Measurements from ENCODE around the gene SPECC1L. TPM values are rescaled to one million over a fixed set of nuclear protein-coding genes. Genes with fewer than 3 reads are reported as not detected.
"Not testable (repeated sequence)": the region's sequence is repeated elsewhere in the genome, so short reads cannot be mapped to it uniquely, and the experiment has no call there.

SPECC1L gene
- total RNA-seq, 1 donor from 2014 or later: 46.2 TPM

DNA sequence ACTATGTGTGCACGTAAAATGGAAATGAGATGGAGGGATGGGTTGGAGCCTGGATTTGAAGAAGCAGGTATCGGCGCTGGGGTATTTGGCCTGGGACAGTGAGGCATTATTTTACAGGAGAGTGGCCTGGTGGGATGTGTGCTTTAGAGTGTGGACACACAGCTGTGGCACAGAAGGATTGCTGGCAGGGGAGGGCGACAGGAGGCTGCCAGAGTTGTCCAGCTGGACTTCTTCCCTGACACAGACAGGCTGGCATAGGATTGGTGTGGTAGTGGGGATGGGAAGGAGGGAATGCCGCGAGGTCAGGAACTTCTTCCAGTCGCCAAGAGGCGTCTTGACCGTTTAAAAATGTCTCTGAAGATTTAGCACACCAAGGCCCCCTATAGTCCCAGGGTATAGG lies 16.6 kb downstream of the SPECC1L start:
- DNase-seq (ENCODE audit: low read depth): not testable (repeated sequence)

DNA sequence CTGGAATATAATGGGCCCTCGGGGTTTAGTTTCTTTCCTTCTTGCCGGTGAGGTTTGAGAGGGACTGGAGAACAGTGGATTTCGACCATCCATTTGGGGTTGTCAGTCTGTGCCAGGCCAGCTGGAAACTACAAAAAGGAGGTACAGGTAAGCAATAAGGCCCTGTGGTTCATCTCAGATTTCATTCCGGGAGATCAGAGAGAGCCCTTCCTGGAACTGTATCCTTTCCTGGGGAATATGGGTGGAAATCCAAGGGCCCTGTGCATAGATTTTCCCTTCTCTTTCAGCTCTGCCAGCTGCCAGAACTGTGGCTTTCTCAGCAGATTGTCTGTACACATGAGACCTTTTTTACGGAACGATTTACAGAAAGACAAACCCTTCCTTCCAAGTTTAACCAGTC lies 17.2 kb downstream of the SPECC1L start:
- DNase-seq (ENCODE audit: low read depth): not testable (repeated sequence)

DNA sequence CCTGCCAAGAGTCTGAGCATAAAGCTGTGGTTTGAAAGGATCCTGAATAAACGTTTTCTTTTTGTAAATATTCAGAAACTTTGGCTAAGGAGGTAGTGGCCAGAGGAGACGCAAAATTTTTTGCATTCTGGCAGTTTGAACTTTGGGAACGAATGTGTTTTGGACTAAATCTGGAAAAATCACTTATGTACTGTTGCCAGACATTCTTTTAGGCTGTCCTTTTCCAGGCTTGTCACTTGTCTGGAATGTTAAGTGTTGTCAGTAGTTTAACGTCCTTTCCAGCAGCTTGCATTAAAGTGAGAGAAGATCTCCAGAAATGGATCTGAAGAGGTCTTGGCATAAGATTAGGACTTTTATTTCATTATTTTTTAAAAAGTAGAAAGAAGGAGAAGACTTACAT lies 18.5 kb downstream of the SPECC1L start:
- DNase-seq (ENCODE audit: low read depth): peak; percentile 60

DNA sequence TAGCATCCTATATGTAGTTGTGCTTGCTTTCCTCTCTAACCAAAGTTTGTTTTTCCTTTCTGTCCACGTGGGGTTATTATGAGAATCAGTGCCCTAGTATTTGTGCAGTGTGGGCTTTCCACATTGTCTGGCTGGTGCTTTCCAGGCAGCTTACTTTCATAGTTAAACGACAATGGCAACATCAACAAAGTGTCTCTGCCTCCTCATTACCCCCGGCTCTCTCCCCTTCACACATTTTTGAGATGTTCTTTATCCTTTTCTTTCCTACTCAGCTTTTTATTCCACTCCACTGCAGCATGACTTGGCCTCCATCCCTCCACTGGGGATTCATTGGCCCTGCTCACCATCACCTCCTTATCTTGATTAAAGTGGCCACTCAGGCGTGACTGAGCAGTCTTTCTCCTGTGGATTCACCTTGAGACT lies 19.1 kb downstream of the SPECC1L start:
- DNase-seq (ENCODE audit: low read depth): no peak

DNA sequence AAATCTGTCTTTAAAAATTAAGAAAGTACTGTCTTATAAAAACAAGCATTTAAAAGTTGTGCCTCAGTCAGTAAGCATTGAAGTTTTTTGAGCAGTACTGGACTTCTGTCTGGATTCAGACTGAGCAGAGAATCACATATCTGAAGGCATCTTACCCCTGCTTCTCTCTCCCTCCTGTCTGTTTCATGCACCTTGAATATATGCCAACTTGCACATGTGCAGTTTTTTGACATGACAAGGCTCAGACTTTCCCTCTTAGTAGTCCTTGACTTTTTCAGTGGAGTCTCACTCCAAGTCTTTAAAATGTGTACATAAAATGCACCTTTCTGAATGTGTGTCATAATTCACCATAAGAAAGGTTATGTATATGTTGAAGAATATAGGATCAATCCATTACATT lies 19.8 kb downstream of the SPECC1L start:
- DNase-seq (ENCODE audit: low read depth): no peak

DNA sequence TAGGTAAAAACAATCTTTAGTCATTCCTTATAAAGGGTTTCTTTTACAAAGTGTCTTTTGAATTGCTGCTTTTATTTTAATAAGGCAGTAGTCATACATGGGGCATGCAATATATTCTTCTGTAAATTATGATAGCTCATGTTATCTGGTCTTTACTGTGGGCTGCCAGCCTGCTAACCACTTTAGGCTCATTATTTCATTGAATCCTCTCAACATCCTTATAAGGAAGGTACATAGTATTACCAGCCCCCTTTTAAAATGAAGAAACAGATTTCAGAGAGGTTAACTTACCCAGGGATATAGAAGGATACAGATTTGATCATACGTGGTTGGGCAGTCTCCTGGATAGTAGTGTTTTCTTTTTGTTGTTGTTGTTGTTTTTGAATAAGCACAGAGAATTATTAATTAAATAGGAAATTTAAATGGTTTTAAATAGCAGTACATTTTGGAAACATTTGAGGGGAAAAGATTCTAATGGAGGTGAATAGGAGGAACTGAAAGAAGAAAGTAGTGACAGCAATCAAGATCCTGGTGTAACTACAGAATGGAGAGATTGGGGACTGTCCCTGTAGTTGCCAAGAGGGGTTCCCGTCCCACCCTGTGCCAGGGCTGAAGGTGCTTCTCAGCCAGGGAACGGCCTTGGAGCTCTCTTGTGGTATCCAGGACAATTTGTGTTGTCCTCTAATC lies 21.0 kb downstream of the SPECC1L start:
- DNase-seq (ENCODE audit: low read depth): no peak

DNA sequence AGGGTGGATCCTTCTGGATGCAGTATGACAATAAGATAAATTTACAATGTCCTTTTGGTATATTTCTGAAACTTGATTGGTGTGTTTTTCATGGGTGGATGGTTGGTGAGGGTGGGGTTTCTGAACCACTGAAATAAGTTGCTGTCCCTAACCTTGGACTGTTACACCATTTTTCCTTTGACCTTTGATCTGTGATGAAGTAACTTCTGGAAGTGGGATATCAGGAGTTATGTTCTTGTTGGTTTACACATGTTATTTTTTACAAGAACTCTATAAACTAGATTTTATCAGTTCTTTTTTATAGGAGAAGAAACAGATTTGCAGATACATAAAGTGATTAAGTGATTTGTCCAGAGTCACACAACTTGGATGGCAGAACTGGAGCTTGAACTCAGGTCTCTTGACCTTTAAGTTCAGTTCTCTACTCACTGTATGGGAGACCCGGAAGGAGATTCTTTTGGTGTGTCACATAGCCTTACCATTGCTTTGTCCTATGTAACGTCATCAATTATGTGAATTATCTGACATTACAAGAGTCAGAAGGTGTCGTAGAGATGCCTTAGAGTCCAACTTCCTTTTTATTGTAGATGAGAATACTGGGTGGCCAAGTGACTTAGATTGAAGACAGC lies 21.7 kb downstream of the SPECC1L start:
- DNase-seq (ENCODE audit: low read depth): not testable (repeated sequence)

DNA sequence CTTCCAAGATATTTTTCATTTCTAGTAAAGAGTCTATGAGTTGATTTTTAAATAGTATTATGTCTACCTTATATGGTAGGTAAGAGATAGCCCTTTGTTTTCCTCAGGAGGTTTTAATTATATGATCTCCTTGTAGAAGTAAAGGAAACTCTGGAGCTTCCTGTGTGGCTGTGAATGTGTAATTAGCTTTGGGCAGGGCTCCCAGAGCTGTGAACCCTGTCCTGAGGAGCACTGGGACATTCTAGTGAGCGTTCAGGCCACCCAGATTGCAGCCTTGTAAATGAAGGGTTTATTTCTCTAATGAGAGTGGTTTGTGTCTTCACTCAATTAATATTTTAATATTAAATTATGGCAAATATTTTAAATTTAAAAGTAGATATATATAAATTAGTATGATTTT lies 24.3 kb downstream of the SPECC1L start:
- DNase-seq (ENCODE audit: low read depth): not testable (repeated sequence)

DNA sequence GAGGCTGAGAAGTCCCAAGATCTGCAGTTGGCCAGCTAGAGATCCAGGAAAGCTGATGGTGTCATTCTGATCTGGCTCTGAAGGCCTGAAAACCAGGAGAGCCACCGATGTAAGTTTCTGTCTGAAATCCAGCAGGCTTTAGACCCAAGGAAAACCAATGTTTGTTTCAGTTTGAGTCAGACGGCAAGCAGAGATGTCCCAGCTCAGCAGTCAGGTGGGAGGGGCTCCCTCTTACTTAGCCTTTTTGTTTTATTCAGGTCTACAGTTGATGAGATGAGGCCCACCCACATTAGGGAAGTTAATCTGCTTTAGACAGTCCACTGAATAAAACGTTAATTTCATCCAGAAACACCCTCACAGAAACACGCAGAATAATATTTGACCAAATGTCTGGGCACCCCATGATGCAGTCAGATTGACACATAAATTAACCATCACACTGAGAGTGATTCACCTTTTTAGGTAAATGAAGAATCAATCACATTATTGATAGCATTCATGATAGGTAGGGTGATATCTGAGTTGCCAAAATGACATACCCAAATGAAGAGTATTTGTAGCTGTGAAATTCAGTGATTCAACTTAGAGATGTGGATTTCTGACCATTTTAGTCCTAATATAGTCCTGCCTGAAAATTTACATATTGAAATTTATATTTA lies 28.0 kb downstream of the SPECC1L start:
- DNase-seq (ENCODE audit: low read depth): not testable (repeated sequence)

DNA sequence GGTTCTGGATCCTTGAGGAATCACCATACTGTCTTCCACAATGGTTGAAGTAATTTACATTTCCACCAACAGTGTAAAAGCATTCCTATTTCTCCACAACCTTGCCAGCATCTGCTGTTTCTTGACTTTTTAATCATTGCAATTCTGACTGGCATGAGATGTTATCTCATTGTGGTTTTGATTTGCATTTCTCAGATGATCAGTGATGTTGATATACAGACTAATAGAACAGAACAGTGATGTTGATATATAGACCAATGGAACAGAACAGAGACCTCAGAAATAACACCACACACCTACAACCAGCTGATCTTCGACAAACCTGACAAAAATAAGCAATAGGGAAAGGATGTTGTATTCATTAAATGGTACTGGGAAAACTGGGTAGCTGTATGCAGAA lies 29.9 kb downstream of the SPECC1L start:
- DNase-seq (ENCODE audit: low read depth): not testable (repeated sequence)

DNA sequence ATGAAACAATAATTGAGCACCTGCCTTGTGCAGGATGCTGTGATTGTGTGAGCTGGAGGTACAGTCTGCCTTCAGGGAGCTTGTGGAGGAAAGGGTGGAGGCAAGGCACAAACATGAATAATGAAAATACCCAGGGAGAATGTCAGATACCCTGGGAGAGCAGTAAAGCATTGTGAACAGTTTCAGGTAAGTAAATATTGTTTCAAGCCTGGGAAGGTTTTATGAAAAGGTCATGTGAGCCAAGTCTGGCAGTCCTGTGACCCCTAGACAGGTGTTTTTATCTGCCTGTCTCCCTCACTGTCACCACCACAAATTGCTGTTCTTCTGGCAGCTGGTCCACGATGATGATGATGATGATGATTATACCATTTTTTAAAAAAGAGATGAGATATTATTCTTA lies 32.0 kb downstream of the SPECC1L start:
- no peak for DNase-seq (ENCODE audit: low read depth)

DNA sequence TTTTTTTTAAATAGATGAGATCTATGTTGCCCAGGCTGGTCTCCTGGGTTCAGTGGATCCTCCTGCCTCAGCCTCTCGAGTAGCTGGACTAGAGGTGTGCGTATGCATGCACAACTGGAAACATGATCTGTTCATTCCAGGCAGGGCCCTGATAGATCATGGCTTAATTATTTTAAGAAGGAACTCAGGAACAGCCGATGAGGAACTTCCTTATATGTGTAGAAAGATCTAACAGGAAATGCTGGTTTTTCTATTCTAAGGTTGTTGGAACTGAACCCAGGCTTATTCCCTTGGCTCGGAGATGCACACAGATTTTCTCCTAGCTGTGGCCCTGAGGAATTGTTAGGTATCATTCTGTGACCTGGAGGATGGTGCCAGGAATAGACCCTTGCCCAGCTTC lies 32.4 kb downstream of the SPECC1L start:
- DNase-seq (ENCODE audit: low read depth): peak; percentile 43

DNA sequence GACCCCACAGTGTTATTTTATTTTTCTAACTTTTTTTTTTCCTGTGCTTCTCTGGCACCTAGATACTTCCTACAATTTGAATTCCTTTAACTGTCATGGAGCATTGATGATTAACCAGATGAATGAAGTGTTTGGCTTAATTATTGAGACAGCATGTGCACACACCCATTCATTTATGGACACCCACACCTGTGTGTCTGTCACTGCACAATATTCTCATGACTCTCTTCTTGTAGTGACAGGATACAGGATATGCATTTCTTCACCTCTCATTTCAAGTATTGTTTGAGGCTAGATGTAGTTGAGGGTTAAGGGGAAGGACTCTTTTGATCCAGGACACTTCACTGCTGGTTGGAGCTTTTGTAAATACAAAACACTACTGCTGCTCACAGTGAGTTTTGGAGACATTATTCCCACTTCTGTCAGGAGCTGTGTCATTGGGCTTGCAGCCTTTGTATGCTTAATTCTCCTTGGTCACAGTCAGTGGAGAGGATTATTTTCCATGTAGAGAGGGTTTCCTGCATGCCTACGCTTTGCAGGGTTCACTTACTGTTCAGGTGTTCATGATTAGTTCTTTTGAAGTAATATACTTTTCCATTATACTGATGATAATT lies 33.5 kb downstream of the SPECC1L start:
- peak; percentile 78 for DNase-seq (ENCODE audit: low read depth)

DNA sequence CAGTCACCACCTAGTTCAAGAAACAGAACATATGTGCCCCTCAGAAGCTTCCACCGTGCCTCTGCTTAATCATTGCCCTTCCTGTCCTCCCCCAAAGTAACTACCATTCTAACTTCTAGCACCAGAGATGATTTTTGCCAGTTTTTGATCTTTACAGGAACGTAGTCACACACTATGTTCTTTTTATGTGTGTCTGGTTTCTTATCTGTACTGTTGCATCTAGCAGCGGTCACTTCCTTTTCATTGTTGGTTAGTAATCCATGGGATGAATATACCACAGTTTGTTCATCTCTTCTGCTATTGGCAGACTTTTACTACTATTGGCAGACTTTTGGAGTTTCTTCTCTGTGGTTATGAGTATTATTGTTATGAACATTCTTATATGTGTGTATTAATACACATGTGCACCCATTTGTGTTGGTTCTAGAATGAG lies 34.6 kb downstream of the SPECC1L start:
- DNase-seq (ENCODE audit: low read depth): no peak

DNA sequence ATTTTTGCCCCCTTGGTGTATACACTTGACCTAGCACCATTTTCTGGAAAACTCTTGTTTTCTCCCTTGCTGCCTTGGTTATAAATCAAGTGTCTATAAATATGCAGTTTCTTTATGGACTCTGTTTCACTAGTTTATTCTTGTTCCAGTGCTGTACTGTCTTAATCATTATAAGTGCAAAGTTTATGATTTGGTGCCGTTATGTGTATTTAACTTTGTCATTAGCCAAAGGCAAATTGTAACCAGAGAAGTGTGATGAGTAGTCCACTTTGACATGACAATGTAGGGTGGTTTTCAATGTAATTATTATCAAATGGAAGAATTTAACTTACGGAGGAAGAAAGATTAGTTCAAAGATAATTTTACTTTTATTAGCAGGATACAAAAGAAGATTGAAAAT lies 40.3 kb downstream of the SPECC1L start:
- no peak for DNase-seq (ENCODE audit: low read depth)

DNA sequence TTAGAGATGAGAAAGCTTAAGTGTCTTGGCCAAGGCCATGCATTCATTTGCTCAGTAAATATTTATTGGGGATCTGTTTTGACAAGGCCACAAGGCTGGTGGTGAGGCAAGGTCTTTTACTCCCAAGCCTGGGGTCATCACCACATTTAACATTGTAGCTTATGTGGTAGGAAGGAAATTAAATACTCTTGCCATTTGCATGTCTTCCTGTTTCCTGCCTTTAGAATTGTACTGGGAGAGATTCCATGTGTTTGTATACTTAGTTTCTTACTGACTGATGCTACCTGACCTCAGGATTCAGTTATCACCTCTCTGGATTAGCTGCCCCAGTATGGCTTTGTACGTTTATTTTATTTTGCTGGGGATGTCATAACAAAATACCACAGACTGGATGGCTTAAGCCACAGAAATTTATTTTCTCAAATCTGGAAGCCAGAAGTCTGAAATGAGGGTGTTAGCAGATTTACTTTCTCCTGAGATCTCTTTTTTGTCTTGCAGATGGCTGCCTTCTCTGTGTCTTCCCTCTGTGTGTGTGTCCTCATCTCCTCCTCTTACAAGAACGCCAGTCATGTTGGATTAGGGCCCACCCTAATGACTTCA lies 44.8 kb downstream of the SPECC1L start:
- DNase-seq (ENCODE audit: low read depth): no peak

DNA sequence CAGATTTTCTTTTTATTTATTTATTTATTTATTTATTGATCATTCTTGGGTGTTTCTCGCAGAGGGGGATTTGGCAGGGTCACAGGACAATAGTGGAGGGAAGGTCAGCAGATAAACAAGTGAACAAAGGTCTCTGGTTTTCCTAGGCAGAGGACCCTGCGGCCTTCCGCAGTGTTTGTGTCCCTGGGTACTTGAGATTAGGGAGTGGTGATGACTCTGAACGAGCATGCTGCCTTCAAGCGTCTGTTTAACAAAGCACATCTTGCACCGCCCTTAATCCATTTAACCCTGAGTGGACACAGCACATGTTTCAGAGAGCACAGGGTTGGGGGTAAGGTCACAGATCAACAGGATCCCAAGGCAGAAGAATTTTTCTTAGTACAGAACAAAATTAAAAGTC lies 45.6 kb downstream of the SPECC1L start:
- not testable (repeated sequence) for DNase-seq (ENCODE audit: low read depth)

DNA sequence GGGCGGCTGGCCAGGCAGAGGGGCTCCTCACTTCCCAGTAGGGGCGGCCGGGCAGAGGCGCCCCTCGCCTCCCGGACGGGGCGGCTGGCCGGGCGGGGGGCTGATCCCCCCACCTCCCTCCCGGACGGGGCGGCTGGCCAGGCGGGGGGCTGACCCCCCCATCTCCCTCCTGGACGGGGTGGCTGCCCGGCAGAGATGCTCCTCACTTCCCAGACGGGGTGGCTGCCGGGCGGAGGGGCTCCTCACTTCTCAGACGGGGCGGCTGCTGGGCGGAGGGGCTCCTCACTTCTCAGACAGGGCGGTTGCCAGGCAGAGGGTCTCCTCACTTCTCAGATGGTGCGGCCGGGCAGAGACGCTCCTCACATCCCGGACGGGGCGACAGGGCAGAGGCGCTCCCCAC lies 46.9 kb downstream of the SPECC1L start:
- not testable (repeated sequence) for DNase-seq (ENCODE audit: low read depth)

DNA sequence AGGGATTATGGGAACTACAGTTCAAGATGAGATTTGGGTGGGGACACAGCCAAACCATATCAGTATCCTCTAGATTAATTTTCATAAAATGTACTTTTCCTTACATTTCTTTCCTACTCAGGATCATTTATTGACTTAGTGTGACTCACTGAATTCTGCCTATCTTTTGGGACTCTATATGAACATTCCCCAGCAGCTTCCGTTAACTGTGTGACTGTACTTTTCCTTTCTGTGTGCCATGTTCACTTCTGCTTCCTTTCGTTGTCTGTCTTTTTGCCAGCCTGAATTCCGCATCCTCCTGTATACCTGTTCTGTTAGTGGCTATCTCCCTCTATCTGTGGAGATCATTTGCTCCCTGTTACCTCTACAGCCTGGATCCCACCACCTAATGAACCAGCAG lies 48.8 kb downstream of the SPECC1L start:
- no peak for DNase-seq (ENCODE audit: low read depth)

DNA sequence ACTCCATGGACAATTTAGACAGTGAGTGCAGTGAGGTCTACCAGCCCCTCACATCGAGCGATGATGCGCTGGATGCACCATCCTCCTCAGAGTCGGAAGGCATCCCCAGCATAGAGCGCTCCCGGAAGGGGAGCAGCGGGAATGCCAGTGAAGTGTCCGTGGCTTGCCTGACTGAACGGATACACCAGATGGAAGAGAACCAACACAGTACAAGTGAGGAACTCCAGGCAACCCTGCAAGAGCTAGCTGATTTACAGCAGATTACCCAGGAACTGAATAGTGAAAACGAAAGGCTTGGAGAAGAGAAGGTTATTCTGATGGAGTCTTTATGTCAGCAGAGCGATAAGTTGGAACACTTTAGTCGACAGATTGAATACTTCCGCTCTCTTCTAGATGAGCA lies 51.4 kb downstream of the SPECC1L start:
- no peak for DNase-seq (ENCODE audit: low read depth)

DNA sequence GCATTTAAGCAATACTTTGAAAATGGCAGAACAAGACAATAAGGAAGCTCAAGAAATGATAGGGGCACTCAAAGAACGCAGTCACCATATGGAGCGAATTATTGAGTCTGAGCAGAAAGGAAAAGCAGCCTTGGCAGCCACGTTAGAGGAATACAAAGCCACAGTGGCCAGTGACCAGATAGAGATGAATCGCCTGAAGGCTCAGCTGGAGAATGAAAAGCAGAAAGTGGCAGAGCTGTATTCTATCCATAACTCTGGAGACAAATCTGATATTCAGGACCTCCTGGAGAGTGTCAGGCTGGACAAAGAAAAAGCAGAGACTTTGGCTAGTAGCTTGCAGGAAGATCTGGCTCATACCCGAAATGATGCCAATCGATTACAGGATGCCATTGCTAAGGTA lies 51.9 kb downstream of the SPECC1L start:
- no peak for DNase-seq (ENCODE audit: low read depth)

DNA sequence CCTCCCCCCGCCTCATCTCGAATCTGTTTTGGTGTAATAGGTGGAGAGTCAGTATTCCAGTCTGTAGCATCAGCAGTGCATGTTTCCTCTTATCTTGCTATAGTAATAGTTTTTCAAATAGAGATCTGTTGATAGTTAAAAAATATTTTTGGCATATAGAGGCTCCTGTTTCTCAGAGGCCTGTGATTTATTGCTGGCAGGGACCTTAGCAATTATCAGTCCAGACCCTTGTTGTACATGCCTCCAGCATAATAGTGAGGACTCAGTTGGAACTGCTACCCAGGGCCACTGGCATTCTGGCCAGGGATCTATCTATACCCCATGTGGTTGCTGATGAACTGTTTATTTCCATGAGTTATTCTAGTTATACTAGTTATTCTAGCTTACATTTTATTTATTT lies 52.6 kb downstream of the SPECC1L start:
- no peak for DNase-seq (ENCODE audit: low read depth)
